Kidney (tissue), 14 donors: ENCODE data around the gene TVP23A. TPM values are rescaled to one million over a fixed set of nuclear protein-coding genes. Genes with fewer than 3 reads are reported as not detected.

ENCODE experiments used
- DNase-seq, 5 donors: peaks; one replicate each; pipeline ENCODE4 v3.0.0-alpha.2; 2013 to 2020
- FAIRE-seq: peaks from 2 replicates; lab custom pipeline; 2012; peaks lifted over from hg19 to GRCh38; lab: Jason Lieb, UNC
- H3K27ac ChIP-seq, 2 donors: one replicate each; pipeline ENCODE4 v1.7.0; 2013; ENCODE audit warnings: low read depth in 2 of 2, low read length in 2 of 2, inconsistent platforms in 1 of 2
- H3K27me3 ChIP-seq: one replicate; pipeline ENCODE4 v1.7.1; 2013; ENCODE audit warnings: low read length, inconsistent platforms; ENCODE audit not compliant: control insufficient read depth, insufficient read depth
- H3K36me3 ChIP-seq, 3 donors: one replicate each; pipeline versions ENCODE4 v1.7.0 to v1.7.1; 2013; ENCODE audit warnings: low read length in 3 of 3, control low read depth in 1 of 3, inconsistent platforms in 1 of 3; ENCODE audit not compliant: insufficient read depth in 3 of 3, control insufficient read depth in 2 of 3
- H3K4me1 ChIP-seq, 3 donors: one replicate each; pipeline versions ENCODE4 v1.7.0 to v1.7.1; 2013; ENCODE audit warnings: low read length in 3 of 3, inconsistent platforms in 1 of 3, low read depth in 1 of 3; ENCODE audit not compliant: control insufficient read depth in 2 of 3, insufficient read depth in 2 of 3
- H3K4me3 ChIP-seq, 3 donors: one replicate each; pipeline versions ENCODE4 v1.7.0 to v1.8.1; 2013; ENCODE audit warnings: low read length in 3 of 3, control low read depth in 1 of 3, inconsistent platforms in 1 of 3
- H3K9ac ChIP-seq, 3 donors: one replicate each; pipeline versions ENCODE4 v1.7.0 to v1.7.1; 2013; ENCODE audit warnings: low read length in 3 of 3, control low read depth in 1 of 3, inconsistent platforms in 1 of 3
- H3K9me3 ChIP-seq, 3 donors: one replicate each; pipeline versions ENCODE4 v1.7.0 to v1.7.1; 2013; ENCODE audit warnings: low read length in 3 of 3, control low read depth in 1 of 3, inconsistent platforms in 1 of 3; ENCODE audit not compliant: control insufficient read depth in 2 of 3, insufficient read depth in 1 of 3
- CTCF ChIP-seq: IDR thresholded peaks from 3 replicates; pipeline ENCODE4 v1.5.1; 2012; ENCODE audit warnings: mild to moderate bottlenecking, moderate library complexity, borderline replicate concordance; ENCODE audit not compliant: insufficient read depth; ENCODE audit errors: extremely low read depth
- intact Hi-C: fragments of 100-400 bp; cut with DNase I; formaldehyde crosslinking; loops from one replicate; pipeline ENCODE4 v1.11.1; 2022
- polyA plus RNA-seq: library from polyadenylated mRNA; stranded (reverse); fragments of 350-450 nt; fragmentation: Illumina TruSeq; extraction: RNeasy Lipid Tissue Mini Kit (QIAGEN cat#74804); gene quantifications from one replicate; pipeline ENCODE4 v1.2.3, GENCODE V29; 2014; ENCODE audit warnings: low read depth, low replicate concordance; ENCODE audit not compliant: insufficient read depth
- total RNA-seq: library from RNA; stranded (reverse); fragmentation: NEBNext Ultra II Directional; extraction: Animal tissue kit (Norgen Biotek cat#: 25700); gene quantifications from one replicate; pipeline ENCODE4 v1.2.1, GENCODE V29; 2021
- donor health status: control.
- donor health status: control.
- donor health status: control.
- donor health status: control.
- donor health status: control.
- donor health status: DM: yes; HTN: yes; CAD: no.
- donor health status: Normal renal cell carcinoma (clear cell type).

The TVP23A gene
- total and polyA plus RNA-seq, 2 donors from 2014 or later, result 0.19 TPM; not detected in 1

GRCh38 chr16:10731790-10732189 lies 86.8 kb downstream of the TVP23A start:
- Histone ChIP-seq H3K4me1 (no peaks in the 10 kb centered on the region), H3K27me3 (no peaks in the 10 kb centered on the region), H3K9ac (no peak overlapping the region), H3K9me3 (peaks cover 0 to 3% (median 1%) of the 10 kb centered on the region in 3 donors), H3K36me3 (no peaks in the 10 kb centered on the region), H3K27ac (no peak overlapping the region), H3K4me3 (no peak overlapping the region)
- intact Hi-C loops, result loop anchor here (5.0 kb wide), 1 partner anchor 209 kb away; no protein-coding TSS in a partner anchor
- no peak for DNase-seq
- no peak for TF ChIP-seq CTCF
- no peak for FAIRE-seq

- H3K27ac ChIP-seq, result no peak overlapping the region
- no peaks in the 10 kb centered on the region for H3K4me1 ChIP-seq
- FAIRE-seq (no peak), DNase-seq (peak in 2 of 5 donors; percentile 52 to 55)
- no peak for TF ChIP-seq CTCF
- no peak overlapping the region for H3K4me3 ChIP-seq
- no peaks in the 10 kb centered on the region for H3K36me3 ChIP-seq
- H3K9ac ChIP-seq, result no peak overlapping the region
- no peaks in the 10 kb centered on the region for H3K27me3 ChIP-seq
- H3K9me3 ChIP-seq, result peaks cover 0 to 3% (median 1%) of the 10 kb centered on the region in 3 donors
- intact Hi-C loops, result loop anchor here (5.0 kb wide), 1 partner anchor 207 kb away; no protein-coding TSS in a partner anchor
Observed at GRCh38 chr16:10729104-10730048, 89.2 kb downstream of the TVP23A start.

- FAIRE-seq, result no peak
- TF ChIP-seq CTCF, result no peak
- Histone ChIP-seq H3K27ac (no peak overlapping the region), H3K36me3 (no peaks in the 10 kb centered on the region), H3K4me1 (no peaks in the 10 kb centered on the region), H3K9ac (no peak overlapping the region), H3K27me3 (no peaks in the 10 kb centered on the region), H3K4me3 (no peak overlapping the region), H3K9me3 (peaks cover 0 to 2% (median 1%) of the 10 kb centered on the region in 3 donors)
- intact Hi-C loops, result no loop called here
- DNase-seq, result peak in 4 of 5 donors; percentile 75 to 82 (median 77)
Observed at GRCh38 chr16:10728003-10728887, 90.3 kb downstream of the TVP23A start.

Other genes starting within 250 kb of the TVP23A start
- gene EMP2, start 238.2 kb downstream of the TVP23A start, total RNA-seq, result 25.8 TPM
- 14.5 TPM for gene EMP2, start 238.2 kb downstream of the TVP23A start, polyA plus RNA-seq
- 0.57 TPM for gene TEKT5, start 123.9 kb downstream of the TVP23A start, total RNA-seq
- gene TEKT5, start 123.9 kb downstream of the TVP23A start, polyA plus RNA-seq, result not detected
- gene NUBP1, start 75.0 kb downstream of the TVP23A start, total RNA-seq, result 38.5 TPM
- 47.7 TPM for gene NUBP1, start 75.0 kb downstream of the TVP23A start, polyA plus RNA-seq
- gene CIITA, start 58.4 kb upstream of the TVP23A start, total RNA-seq, result 50.5 TPM
- gene CIITA, start 58.4 kb upstream of the TVP23A start, polyA plus RNA-seq, result 8.3 TPM
- gene DEXI, start 123.7 kb upstream of the TVP23A start, total RNA-seq, result 31.0 TPM
- gene DEXI, start 123.7 kb upstream of the TVP23A start, polyA plus RNA-seq, result 46.2 TPM
- gene CLEC16A, start 125.8 kb upstream of the TVP23A start, total RNA-seq, result 51.9 TPM
- gene CLEC16A, start 125.8 kb upstream of the TVP23A start, polyA plus RNA-seq, result 10.8 TPM